ENCODE data around the gene USP4. TPM values are rescaled to one million over a fixed set of nuclear protein-coding genes. Genes with fewer than 3 reads are reported as not detected.

Gene USP4
- total and polyA plus RNA-seq, 2 experiments from 2014 or later = 16.9 to 20.3 TPM

- no peak overlapping the region for H3K4me3 ChIP-seq
- DNase-seq (ENCODE audit: low spot score) = no peak
Observed at GRCh38 chr3:49377483-49377882, 37.6 kb upstream of the USP4 start.

More at GRCh38 chr3:49377483-49377882, 37.6 kb upstream of the USP4 start:
- peaks cover 30% of the 10 kb centered on the region for H3K36me3 Mint-ChIP-seq (ENCODE audit: low read depth)
- H4K20me1 ChIP-seq (replicated peaks; ENCODE audit: insufficient read depth) = peaks cover 45% of the 10 kb centered on the region
- H3K9me2 ChIP-seq (ENCODE audit: insufficient read depth) = no peaks in the 10 kb centered on the region
- H3K27ac Mint-ChIP-seq = peak overlapping the region; percentile 74
- peaks cover 96% of the 10 kb centered on the region for H3K79me2 ChIP-seq (replicated peaks; ENCODE audit: insufficient read depth)
- peaks cover 9% of the 10 kb centered on the region for H3F3A ChIP-seq (replicated peaks; ENCODE audit: low read depth)
- H3K27me3 ChIP-seq (ENCODE audit: insufficient read depth) = no peaks in the 10 kb centered on the region
- no peak overlapping the region for H3K4me3 Mint-ChIP-seq
- H3K36me3 ChIP-seq (ENCODE audit: insufficient read depth) = 0 out of 2 replicates have a peak, but pooled peaks cover 18% of the 10 kb centered on the region
- H2AFZ ChIP-seq = no peak overlapping the region
- H3K27me3 Mint-ChIP-seq (ENCODE audit: insufficient read depth, low read depth, poor library complexity) = peaks cover 3% of the 10 kb centered on the region
- H3K4me1 Mint-ChIP-seq = peaks cover 3% of the 10 kb centered on the region; the same call in 1 of the 3 replicates
- 0 out of 2 replicates have a peak, but pooled peaks cover 3% of the 10 kb centered on the region for H3K4me1 ChIP-seq (ENCODE audit: insufficient read depth)
- 0 out of 2 replicates have a peak overlapping the region, but pooled peaks have one; percentile 74 for H3K27ac ChIP-seq (ENCODE audit: low read depth)
- H3K9me3 Mint-ChIP-seq = no peaks in the 10 kb centered on the region
- TF ChIP-seq CREB1 (CRISPR knock-in tag; IDR thresholded peaks at IDR 0.05; ENCODE audit: low read depth) (no peak), ZNF114 (CRISPR knock-in tag; IDR thresholded peaks at IDR 0.05) (no peak), ZNF331 (CRISPR knock-in tag; IDR thresholded peaks at IDR 0.05; ENCODE audit: low read depth) (no peak), EZH2 (IDR thresholded peaks at IDR 0.05; ENCODE audit: low read depth, unreplicated experiment) (no peak), POLR2AphosphoS5 (IDR thresholded peaks at IDR 0.05; ENCODE audit: low read depth) (no peak), JUNB (IDR thresholded peaks at IDR 0.05; ENCODE audit: unreplicated experiment) (no peak), ETS1 (IDR thresholded peaks at IDR 0.05) (no peak), EZH2phosphoT487 (IDR thresholded peaks at IDR 0.05; ENCODE audit: unreplicated experiment) (no peak), REST (IDR thresholded peaks at IDR 0.05; ENCODE audit: unreplicated experiment) (no peak), STAT1 (IDR thresholded peaks at IDR 0.05; ENCODE audit: unreplicated experiment) (no peak), ZNF462 (CRISPR knock-in tag; IDR thresholded peaks at IDR 0.05) (no peak), CTCF (conservative IDR thresholded peaks at IDR 0.05; ENCODE audit: low read depth in 2 of 2) (no peak), NANOG (IDR thresholded peaks at IDR 0.05; ENCODE audit: borderline replicate concordance) (no peak)
- no peak overlapping the region for H3K4me2 ChIP-seq
- peak; percentile 38; the same call in 2 of the 3 replicates for ATAC-seq

Data from GM23338 (cell line).